ENCODE results near the gene TMEM43. TPM values are rescaled to one million over a fixed set of nuclear protein-coding genes. Genes with fewer than 3 reads are reported as not detected.
A peak's percentile ranks its signal among the peaks of the same experiment; 100 is the strongest.
"Not testable (repeated sequence)": the region's sequence is repeated elsewhere in the genome, so short reads cannot be mapped to it uniquely, and the experiment has no call there.

Gene TMEM43
- total RNA-seq (10 to 100 TPM; 11.2 to 31.2 (median 17.6) TPM), polyA plus RNA-seq (10 to 100 TPM; 13.5 to 22.8 TPM)

GRCh38 chr3:14124615-14125192 is at the start of gene TMEM43, which contains the start of gene CHCHD4:
Gene TMEM43, plus strand, starts transcription at chr3:14125052. Its CDS starts 142 bp downstream, at chr3:14125194.
Gene CHCHD4, minus strand, starts transcription at chr3:14124870. Its CDS starts 194 bp downstream, at chr3:14124676.
- Histone ChIP-seq H3K36me3 (peaks cover 0 to 4% (median 0%) of the 10 kb centered on the region in 3 donors), H3K4me3 (peak within 1 kb of the TSS; percentile 80 to 98 (median 90)), H3K27me3 (no peaks in the 10 kb centered on the region), H3K9me3 (no peaks in the 10 kb centered on the region), H3K4me1 (peaks cover 7 to 22% (median 15%) of the 10 kb centered on the region in 3 donors), H3K27ac (peak within 1 kb of the TSS; percentile 83 to 94 (median 91))
- FAIRE-seq: no peak
- intact Hi-C loops (cut with DNase I): no loop called here
- no peak for TF ChIP-seq CTCF (IDR thresholded peaks at IDR 0.05)
- WGBS, 2 donors: 0% methylated on average over 40 to 55 of the region's 55 CpGs
- DNase-seq: peak; percentile 99 to 100 (median 99)
- peak; percentile 89 to 95 (median 91) for ATAC-seq

DNA sequence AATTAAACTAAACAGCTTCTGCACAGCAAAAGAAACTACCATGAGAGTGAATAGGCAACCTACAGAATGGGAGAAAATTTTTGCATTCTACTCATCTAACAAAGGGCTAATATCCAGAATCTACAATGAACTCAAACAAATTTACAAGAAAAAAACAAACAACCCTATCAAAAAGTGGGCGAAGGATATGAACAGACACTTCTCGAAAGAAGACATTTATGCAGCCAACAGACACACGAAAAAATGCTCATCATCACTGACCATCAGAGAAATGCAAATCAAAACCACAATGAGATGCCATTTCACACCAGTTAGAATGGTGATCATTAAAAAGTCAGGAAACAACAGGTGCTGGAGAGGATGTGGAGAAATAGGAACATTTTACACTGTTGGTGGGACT is 49.6 kb upstream of the TMEM43 start:
- FAIRE-seq; H3K9me3 ChIP-seq; H3K4me3 ChIP-seq; H3K4me1 ChIP-seq; DNase-seq; ATAC-seq; H3K27ac ChIP-seq; H3K27me3 ChIP-seq; intact Hi-C loops (cut with DNase I); H3K36me3 ChIP-seq: not testable (repeated sequence)
- 52 to 71% methylated on average over 3 of the region's 3 CpGs for WGBS, 2 donors

DNA sequence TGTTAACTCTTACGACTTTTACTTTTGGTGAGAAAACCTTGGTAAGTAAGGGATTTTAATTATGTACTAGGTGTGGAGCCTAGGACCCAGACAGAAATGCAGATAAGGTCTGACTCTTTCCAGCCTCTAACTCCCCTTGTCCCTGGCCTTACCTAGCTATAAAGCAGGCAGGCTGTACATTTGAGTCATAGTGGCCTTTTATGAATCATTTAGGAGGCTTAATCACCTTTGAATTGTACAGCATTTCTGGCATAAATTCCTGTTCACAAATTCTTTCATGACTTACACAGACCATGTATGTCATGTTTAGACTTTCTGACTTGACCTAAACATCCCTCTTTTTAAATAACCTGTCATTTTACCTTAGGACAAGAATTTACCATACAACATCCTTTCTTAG is 47.5 kb upstream of the TMEM43 start:
- Histone ChIP-seq H3K4me1 (no peaks in the 10 kb centered on the region), H3K9me3 (no peaks in the 10 kb centered on the region), H3K4me3 (no peak overlapping the region), H3K27me3 (no peaks in the 10 kb centered on the region), H3K36me3 (no peaks in the 10 kb centered on the region), H3K27ac (no peak overlapping the region)
- DNase-seq (no peak), FAIRE-seq (no peak), ATAC-seq (no peak)
- 79 to 88% methylated on average over 1 of the region's 1 CpG for WGBS, 2 donors
- no peak for TF ChIP-seq CTCF (IDR thresholded peaks at IDR 0.05)
- intact Hi-C loops (cut with DNase I): no loop called here

DNA sequence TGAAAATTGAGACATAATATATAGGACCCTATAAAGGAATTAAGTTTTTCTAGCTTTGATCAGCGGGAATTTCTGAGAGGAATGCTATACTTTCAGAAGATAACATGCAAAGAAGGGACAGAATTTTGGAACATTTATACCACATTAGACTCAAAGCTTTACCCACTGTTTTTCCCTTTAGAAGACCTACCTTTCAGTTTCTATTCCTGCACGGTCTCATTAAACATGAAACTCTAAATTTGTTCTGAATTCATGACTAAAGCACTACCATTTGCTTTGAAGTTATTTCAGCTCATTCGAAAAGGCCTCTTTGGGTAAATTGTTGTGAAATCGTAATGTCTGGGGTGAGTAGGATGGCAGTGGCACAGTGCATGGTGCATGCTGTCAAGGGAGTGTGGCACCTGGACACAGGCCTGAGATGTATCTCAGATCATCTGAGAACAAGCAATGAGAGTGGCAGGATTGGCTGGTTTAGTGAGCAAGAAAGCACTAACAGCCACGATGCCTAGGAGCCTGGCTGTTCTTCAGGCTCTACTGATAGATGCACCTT is 42.7 kb upstream of the TMEM43 start:
- no peak overlapping the region for H3K27ac ChIP-seq
- H3K4me3 ChIP-seq: no peak overlapping the region
- 71 to 84% methylated on average over 5 of the region's 5 CpGs for WGBS, 2 donors
- no peaks in the 10 kb centered on the region for H3K4me1 ChIP-seq
- DNase-seq (no peak), ATAC-seq (no peak), FAIRE-seq (no peak)
- H3K36me3 ChIP-seq: no peaks in the 10 kb centered on the region
- no peak for TF ChIP-seq CTCF (IDR thresholded peaks at IDR 0.05)
- H3K9me3 ChIP-seq: no peaks in the 10 kb centered on the region
- intact Hi-C loops (cut with DNase I): no loop called here
- no peaks in the 10 kb centered on the region for H3K27me3 ChIP-seq

DNA sequence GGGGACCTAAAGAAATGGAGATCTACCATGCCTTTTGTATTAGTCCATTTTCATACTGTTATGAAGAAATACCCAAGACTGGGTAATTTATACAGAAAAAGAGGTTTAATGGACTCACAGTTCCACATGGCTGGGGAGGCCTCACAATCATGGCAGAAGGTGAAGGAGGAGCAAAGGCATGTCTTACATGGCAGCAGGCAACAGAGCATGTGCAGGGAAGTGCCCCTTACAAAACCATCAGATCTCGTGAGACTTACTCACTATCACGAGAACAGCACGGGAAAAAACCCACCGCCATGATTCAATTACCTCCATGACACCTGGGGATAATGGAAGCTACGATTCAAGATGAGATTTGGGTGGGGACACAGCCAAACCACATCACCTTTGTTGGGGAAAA is 37.4 kb upstream of the TMEM43 start:
- H3K36me3 ChIP-seq; H3K9me3 ChIP-seq; H3K27me3 ChIP-seq; H3K4me1 ChIP-seq; H3K4me3 ChIP-seq; ATAC-seq; H3K27ac ChIP-seq; DNase-seq; FAIRE-seq; intact Hi-C loops (cut with DNase I): not testable (repeated sequence)
- WGBS, 2 donors: 66 to 77% methylated on average over 5 of the region's 5 CpGs

DNA sequence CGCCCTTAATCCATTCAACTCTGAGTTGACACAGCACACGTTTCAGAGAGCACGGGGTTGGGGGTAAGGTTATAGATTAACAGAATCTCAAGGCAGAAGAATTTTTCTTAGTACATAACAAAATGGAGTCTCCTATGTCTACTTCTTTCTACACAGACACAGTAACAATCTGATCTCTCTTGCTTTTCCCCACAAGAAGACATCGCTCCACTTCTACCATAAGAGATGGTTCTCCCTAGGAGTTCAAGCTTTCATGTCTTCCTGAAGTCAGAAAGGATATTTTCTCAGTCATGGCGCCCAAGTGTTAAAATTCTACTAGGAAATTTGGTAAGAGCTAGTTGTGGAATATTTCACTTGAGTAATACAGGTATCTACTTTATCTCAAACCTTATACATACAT is 32.9 kb upstream of the TMEM43 start:
- FAIRE-seq; ATAC-seq; DNase-seq; H3K9me3 ChIP-seq; H3K4me3 ChIP-seq; intact Hi-C loops (cut with DNase I); H3K4me1 ChIP-seq; H3K27me3 ChIP-seq; H3K36me3 ChIP-seq; H3K27ac ChIP-seq: not testable (repeated sequence)
- WGBS, 2 donors: 70 to 89% methylated on average over 2 to 3 of the region's 5 CpGs
